UCSD-AML1 (cell line): ENCODE measurements around the gene OR11H7.
A peak's percentile ranks its signal among the peaks of the same experiment; 100 is the strongest.
"Not testable (repeated sequence)": the region's sequence is repeated elsewhere in the genome, so short reads cannot be mapped to it uniquely, and the experiment has no call there.

ENCODE experiments used
- DNase-seq: peaks from one replicate; lab custom pipeline; 2025; ENCODE audit not compliant: unreplicated experiment; lab: John Stamatoyannopoulos, UW

Gene OR11H7

GRCh38 chr14:20277409-20277808, 48.6 kb downstream of the OR11H7 start:
- no peak for DNase-seq

DNA sequence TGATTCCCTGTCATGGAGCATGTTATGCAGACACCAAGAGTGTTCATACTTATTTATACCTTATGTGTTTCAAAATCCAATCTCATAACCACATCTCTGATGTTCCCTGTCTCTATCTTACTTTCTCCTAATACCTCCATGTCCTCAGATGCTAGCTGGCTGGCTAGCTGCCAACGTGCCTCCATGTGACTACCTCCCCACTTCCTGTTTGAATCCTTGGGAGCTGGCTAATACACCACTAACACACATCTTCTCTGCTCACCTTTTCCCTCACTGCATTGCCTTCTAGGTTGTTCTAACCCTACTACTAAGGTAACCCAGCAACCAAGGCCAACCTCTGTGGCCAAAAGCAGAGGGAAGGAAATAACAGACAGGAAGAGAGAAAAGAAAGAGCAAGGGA, 49.6 kb downstream of the OR11H7 start:
- DNase-seq = peak; percentile 16

- DNase-seq = not testable (repeated sequence)
Observed at GRCh38 chr14:20280265-20280664, 51.5 kb downstream of the OR11H7 start.
